Posterior vena cava (tissue), 2 donors: ENCODE measurements around the gene IDE. TPM values are rescaled to one million over a fixed set of nuclear protein-coding genes. Genes with fewer than 3 reads are reported as not detected.
"Not testable (repeated sequence)": the region's sequence is repeated elsewhere in the genome, so short reads cannot be mapped to it uniquely, and the experiment has no call there.

Experiments used
- DNase-seq: peaks from one replicate; pipeline ENCODE4 v3.0.0-alpha.2; 2020; ENCODE audit warnings: low spot score
- intact Hi-C, 2 donors: fragments of 100-400 bp; cut with DNase I; formaldehyde crosslinking; loops; one replicate each; pipeline versions ENCODE4 v1.14.1 to v1.14.2; 2022 to 2023
- total RNA-seq, 2 donors: library from RNA; stranded (reverse); fragmentation: NEBNext Ultra II Directional; extraction: Animal tissue kit (Norgen Biotek cat#: 25700); gene quantifications; one replicate each; pipeline ENCODE4 v1.2.1, GENCODE V29; 2021
- donor health status: DM: yes; HTN: yes; CAD: no.
- donor health status: DM: yes; HTN: yes; CAD: no.

Gene IDE
- total RNA-seq, 2 donors from 2014 or later: 40.1 to 45.6 TPM

DNA sequence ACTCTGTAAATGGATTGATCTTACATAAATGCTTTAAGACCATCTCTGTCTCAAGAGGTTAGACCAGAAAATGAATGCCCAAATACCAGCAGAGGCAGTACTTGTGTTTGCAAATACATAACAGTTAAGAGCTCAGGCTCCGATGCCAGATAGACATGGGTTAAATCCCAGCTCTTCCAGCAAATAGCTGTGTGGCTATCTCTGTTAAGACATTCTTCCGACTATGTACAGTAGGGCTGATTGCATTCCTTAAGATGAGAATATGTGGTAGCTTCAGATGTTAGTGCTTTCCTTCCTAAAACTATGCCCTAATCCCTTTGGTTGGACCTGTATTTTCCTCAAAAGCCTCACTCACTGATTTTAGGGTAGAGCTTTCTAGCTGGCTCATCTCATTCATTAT is 2.2 kb downstream of the IDE start:
- no peak for DNase-seq
- intact Hi-C loops: loop anchor here in 1 of 2 donors (5.0 kb wide), 1 partner anchor 54 kb away; no protein-coding TSS in a partner anchor

DNA sequence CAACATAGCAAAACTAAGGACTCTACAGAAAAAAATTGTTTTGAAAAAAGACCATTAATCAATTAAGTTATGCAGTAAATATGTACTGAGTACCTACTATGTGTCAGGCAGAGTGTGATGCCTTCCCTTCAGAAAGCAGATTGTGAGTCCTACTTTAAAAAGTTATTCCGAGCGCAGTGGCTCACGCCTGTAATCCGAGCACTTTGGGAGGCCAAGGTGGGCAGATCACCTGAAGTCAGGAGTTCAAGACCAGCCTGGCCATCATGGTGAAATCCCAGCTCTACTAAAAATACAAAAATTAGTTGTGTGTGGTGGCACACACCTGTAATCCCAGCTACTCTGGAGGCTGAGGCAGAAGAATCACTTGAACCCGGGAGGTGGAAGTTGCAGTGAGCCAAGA is 4.2 kb downstream of the IDE start:
- intact Hi-C loops: loop anchor here in 1 of 2 donors (5.0 kb wide), 1 partner anchor 52 kb away; no protein-coding TSS in a partner anchor
- DNase-seq: not testable (repeated sequence)

DNA sequence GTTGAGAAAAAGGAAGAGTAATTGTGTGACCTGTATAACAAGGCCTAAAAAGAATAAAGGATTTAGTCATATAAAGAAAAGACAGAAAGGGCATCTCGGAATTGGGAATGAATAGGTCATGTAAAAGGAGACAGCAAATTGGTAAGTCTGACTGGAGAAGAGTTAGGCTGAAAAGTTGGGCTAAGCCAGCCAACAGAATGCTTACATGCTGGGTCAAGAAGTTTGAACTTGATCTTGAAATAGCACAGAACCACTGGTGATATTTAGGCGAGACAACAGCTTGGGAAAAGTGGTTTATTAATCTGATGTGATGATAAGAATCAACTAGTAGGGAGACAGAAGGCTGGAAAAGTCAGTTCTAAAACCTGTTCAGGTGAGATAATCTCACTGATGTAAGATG is 4.8 kb downstream of the IDE start:
- intact Hi-C loops: no loop called here
- DNase-seq: no peak

DNA sequence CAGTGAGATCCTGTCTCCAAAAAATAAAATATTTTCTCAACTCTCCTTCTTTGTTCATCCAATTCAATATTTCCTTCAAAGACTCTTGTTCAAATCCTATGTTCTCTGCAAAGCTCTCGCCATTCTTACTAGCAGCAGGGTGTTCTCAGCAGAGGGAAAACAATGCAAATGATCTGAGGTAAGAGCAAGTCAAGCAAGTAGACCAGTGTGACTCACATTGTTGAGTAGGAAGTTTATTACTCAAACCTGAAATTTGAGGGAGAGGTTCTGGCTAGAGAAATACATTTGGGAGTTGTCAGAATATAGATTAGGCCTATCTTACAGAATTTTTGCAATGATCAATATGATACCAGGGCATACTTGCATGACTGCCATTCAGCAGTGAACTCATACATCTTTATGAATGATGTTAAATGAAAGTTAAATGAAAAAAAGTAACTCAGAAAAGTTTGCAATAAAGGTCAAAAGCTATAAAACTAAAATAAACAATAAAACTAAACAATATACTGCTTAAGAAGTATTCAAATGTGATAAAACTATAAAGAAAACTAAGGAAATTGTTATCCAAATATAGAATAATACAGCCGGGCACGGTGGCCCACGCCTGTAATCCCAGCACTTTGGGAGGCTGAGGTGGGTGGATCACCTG is 5.8 kb downstream of the IDE start:
- intact Hi-C loops: no loop called here
- no peak for DNase-seq

DNA sequence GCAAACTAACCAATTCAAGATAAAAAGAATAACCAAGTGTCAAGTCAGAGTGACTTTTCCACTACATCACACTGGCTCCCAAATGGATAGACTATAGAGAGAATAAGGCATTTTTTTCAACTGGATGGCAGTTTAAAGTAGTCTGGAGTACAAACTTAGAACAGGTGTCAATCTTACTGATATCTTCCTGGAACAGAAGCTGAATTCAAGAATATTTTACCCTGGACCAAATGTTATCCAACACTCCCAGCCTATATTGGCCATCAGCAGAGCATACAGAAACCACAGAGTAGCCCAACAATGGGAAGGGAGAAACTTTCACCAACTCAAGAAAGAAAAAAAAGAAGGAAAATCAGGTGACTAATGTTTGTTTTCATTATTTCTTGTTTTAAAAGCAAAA is 11.5 kb downstream of the IDE start:
- DNase-seq: no peak
- intact Hi-C loops: no loop called here

DNA sequence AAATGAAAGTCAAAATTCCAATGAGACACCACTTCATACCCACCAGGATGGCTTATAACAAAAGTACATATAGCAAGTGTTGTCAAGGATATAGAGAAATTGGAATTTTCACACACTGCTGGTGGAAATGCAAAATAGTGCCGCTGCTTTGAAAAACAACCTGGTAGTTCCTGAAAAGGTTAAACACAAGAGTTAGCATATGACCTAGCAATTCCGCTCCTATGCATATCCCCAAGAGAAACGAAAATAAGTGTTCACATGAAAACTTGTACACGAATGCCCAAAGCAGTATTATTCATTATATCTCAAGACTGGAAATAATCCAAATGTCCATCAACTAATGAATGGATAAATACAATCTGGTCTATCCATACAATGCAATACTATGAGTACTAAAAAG is 14.8 kb downstream of the IDE start:
- DNase-seq: no peak

DNA sequence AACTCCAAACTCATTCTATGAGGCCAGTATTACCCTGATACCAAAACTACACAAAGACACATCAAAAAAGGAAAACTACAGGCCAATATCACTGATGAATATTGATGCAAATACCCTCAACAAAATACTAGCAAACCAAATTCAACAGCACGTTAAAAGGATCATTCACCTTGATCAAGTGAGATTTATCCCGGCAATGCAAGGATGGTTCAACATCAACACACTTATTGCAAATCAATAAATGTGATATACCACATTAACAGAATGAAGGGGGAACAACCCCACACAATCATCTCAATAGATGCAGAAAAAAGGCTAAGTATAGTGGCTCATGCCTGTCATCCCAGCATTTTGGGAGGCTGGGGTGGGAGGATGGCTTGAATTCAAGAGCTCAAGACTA is 19.9 kb downstream of the IDE start:
- DNase-seq: no peak
- intact Hi-C loops: no loop called here

More for the DNA sequence above, 14.8 kb downstream of the IDE start:
- intact Hi-C loops: no loop called here

DNA sequence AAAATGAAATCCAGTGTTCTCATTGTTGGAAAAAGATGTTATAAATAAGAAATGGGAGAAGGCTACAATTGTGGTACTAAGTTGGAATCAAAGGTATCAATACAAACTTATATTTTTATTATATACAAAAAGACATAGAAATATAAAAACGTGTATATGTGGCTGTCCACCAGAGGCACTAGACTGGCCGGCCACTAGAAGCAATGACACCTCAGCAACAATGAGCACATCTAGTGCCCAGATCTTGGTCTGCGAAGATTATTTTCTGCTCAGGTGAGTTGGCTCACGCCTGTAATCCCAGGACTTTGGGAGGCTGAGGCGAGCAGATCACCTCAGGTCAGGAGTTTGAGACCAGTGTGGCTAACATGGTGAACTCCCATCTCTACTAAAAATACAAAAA is 21.6 kb downstream of the IDE start:
- no peak for DNase-seq
- intact Hi-C loops: no loop called here

DNA sequence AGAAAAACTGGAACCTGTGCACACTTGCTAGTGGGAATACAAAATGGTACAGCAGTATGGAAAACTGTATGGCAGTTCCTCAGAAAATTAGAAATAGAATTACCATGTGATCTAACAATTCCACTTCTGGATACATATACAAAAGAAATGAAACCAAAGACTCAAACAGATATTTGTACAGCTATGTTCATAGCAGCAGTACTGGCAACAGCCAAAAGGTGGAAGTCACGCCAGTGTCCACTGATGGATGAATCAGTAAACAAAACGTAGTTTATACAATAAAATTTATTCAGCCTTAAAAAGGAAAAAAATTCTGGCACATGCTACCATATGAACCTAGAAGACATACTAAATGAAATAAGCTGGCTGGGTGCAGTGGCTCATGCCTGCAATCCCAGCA is 23.0 kb downstream of the IDE start:
- intact Hi-C loops: no loop called here

DNA sequence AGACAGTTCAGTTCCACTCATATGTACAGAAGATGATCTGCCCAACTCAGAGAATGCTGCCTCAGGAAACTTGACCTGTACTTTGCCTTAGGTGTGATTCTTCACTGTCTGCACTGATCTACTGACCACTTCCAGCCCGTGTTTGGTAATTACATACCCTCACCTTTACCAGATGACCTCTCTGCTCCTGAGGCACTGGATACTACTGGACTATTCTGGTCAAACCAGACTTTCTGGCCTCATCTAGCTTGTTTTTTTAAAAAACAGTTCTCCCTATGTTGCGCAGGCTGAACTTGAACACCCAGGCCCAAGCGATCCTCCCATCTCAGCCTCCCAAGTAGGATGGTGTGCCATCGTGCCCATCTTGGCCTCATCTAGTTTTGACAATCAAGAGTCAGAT is 26.2 kb downstream of the IDE start:
- intact Hi-C loops: loop anchor here in 1 of 2 donors (5.0 kb wide), 1 partner anchor 955 kb away; no protein-coding TSS in a partner anchor
- DNase-seq: no peak

More for the DNA sequence above, 23.0 kb downstream of the IDE start:
- no peak for DNase-seq

DNA sequence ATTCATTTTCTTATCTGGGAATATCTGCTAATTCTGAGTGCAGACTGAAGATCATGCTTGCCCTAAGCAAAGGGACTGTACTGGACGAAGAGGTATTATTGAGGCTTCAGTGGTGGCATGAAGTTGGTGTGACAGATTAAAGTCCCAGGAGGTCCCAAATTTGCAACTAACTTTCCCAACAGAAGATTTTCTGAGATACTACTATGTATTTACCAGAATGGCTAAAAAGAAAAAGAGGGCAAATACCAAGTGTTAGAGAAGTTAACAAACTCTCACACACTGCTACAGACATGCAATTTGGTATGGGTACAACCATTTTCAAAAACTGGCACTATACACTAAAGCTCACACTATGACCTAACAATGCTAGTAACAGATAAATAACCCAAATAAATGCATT is 28.3 kb downstream of the IDE start:
- no peak for DNase-seq
- intact Hi-C loops: loop anchor here in 1 of 2 donors (5.0 kb wide), 1 partner anchor 957 kb away; no protein-coding TSS in a partner anchor

DNA sequence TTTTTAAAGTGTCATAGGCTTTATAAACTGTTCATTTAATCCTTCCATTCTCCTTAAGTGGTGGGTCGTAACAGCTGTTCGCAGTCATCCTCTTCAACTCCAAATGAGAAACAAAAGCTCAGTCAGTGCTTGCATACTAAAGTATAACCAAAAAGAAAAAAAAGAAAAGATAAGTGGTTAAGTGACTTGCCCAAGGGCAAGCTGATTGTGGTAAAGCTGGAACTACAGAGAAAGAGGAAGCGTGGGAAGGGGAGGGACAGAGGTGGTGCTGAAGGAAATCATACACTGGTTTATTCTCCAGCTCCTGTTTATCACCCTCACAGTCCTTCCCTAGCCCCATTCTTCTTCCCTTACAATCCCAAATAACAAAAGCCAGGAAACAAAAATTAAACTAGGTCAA is 29.6 kb downstream of the IDE start:
- intact Hi-C loops: no loop called here

DNA sequence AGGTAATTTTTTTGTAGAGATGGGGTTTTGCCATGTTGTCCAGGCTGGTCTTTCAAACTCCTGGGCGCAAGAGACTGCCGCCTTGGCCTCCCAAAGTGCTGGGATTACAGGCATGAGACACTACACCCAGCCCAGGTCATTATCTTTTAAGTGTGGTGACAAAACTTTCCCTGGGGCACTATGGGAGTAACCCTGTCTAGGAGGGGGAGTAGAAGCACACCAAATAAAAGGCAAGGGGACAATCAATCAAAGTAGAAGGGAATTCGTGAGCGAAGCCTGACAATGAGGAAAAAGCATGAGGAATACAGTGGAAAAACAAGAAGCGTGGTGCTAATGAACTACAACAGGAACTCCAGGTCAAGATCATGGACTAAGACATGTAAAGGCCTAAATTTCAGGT is 31.4 kb downstream of the IDE start:
- intact Hi-C loops: no loop called here
- no peak for DNase-seq

More for the DNA sequence above, 29.6 kb downstream of the IDE start:
- no peak for DNase-seq

DNA sequence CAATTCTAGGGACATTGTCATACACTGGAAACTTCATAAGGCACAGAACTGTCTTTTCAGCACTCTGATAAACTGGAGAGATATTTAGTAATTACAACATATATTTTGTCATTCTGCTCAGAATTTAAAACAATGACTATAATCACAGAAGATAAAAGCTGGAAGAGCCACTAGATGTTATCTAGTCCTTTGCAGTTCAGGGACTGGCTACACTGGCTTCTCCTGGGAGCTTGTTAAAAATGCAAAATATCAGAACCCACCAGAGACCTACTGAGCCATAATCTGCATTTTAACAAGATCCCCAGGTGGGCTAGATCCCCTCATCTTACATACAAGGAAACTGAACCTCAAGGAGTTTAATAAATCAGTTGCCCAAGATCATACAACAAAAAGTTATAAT is 32.3 kb downstream of the IDE start:
- no peak for DNase-seq
- intact Hi-C loops: no loop called here

DNA sequence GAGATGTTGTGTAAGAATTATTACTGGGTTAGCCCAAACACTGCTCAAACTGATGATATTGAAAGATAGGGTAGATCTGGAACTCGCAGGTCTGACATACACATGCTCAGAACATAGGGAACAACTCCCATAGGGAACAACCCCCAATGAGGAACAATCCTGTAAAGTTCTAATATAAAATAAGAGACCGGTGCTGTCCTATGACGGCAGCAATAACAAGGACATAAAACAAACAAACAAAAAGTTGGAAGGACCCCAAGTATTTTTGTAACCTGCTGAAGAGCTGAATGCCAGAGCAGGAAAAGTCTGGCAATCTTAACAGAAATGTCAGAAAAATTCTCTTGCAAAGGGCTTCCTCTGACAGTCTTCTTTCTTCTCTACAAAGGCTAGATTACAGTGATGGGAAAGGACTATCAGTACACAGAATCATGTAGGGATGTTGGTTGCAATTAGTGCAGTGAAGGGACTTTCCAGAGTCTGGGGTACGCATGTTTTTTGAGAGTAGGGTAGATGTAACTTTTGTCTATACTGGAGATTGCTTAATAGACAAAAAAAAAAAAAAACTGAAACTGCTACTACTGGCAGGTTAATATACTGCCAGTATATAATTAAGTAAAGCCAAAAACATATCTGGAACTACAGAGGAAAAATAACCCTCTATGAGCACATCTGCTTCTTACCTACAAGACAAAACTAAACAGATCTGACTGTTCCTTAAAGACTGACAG is 35.5 kb downstream of the IDE start:
- no peak for DNase-seq
- intact Hi-C loops: no loop called here

DNA sequence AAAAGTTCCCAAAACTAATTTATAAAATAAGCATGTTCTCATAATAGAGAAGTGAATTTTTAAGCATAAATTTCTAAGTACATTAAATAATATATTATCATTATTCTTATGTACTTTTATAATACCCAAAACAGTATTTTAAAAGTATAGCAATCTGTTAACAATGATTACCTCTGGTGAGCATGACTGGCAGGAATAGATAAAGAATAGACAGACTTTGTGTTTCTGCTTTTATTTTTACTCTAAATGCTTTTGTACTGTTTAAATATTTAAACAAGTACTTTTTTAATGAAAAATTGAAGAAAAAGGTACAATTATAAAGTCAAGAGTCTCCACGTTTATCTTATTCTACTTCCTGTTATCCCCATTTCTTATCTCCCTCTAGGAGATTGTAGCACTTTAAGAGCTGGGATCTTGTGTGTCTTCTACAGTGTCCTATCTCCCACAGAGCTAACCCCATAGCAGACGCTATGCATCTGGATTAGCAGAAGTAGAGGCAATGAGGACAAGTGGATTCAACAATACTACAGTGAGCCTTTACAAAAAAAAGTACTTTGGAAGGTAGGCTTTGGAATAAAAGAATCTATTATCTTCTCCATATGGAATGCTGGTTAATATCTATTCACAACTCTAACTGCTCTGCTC is 42.9 kb downstream of the IDE start:
- intact Hi-C loops: no loop called here
- DNase-seq: no peak

DNA sequence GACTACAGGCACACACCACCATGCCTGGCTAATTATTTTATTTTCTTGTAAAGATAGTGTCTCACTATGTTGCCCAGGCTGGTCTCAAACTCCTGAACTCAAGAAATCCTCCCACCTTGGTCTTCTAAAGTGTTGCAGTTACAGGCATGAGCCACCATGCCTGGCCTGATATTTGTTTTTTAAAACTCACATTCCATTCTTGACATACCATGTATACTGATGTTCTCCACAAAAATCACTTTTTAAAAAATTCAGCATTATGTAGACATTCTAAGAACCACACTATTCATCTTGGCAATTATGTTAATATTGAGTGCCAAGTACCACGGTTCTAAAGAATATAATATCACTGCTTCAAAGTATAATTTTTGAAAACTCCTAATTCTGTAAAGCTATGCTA is 43.5 kb downstream of the IDE start:
- DNase-seq: no peak
- intact Hi-C loops: no loop called here

DNA sequence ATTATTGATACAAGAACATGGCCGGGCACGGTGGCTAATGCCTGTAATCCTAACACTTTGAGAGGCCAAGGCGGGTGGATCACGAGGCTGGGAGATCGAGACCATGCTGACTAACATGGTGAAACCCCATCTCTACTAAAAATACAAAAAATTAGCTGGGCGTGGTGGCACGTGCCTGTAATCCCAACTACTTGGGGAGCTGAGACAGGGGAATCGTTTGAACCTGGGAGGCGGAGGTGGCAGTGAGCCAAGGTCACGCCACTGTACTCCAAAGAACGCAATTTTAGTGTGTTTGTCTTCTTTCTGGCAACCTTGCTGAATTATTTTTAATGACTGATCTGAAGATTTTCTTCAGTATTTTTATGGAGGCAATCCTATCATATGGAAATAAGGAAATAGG is 46.2 kb downstream of the IDE start:
- DNase-seq: no peak
- intact Hi-C loops: no loop called here

DNA sequence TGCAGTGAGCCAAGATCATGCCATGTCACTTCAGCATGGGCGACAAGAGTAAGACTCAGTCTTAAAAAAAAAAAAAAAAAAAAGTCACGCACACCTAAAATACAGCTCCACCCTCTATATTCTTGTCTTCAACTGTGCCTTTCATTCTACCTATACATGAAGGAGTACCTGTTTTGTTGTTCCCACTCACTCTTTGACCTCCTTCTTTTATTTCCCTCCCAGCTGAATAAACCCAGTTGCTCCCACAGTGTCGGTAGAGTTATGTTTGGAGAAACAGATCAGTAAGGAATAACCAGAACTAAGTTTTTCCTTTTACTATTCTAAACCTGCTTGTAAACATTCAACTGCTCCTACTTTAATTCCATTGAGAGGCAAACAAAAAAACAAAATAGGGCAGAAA is 50.3 kb downstream of the IDE start:
- intact Hi-C loops: no loop called here
- DNase-seq: no peak

DNA sequence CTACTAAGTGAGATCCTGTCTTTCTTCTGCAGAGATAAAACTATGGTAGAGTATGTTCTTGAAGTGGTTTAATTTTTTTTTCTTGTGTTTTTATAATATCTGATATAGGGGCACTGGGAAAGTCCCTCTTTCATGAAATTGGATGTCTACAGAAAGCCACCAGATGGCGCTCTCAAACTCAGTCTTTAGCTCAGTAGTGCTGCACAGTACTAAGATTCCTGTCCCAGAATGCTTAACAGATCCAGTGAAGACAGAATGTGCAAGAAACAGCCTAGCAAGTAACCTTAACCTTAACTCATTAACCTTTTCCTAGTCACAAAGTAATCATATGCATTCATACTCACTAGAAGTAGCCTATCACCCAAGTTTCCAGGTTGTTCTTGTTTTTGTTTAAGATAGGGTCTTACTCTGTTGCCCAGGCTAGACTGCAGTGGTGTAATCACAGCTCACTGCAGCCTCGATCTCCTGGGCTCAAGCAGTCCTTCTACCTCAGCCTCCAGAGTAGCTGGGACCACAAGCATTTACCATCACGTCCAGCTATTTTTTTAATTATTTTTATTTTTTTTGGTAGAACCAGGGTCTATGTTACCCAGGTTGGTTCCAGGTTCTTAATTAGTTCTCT is 56.7 kb downstream of the IDE start:
- intact Hi-C loops: loop anchor here (2.0 to 5.0 kb wide), 2 partner anchors 55 to 58 kb away; partner anchors contain the start of gene IDE (in 2 of the 2)

More for the DNA sequence above, 56.7 kb downstream of the IDE start:
- DNase-seq: no peak
